HepG2 (cell line): ENCODE results near the gene GNG7. TPM values are rescaled to one million over a fixed set of nuclear protein-coding genes. Genes with fewer than 3 reads are reported as not detected.
A peak's percentile ranks its signal among the peaks of the same experiment; 100 is the strongest.

ENCODE experiments used
- BATF2 ChIP-seq: sonication (generic); formaldehyde crosslinking; IDR thresholded peaks from 2 replicates; pipeline ENCODE4 v1.8.0; 2022; ENCODE audit warnings: mild to moderate bottlenecking, missing genetic modification reagents, moderate library complexity
- CBX2 ChIP-seq, 2 experiments: fragments of 200-600 bp in 1 of 2; sonication (generic); formaldehyde crosslinking in 1 of 2; IDR thresholded peaks; 2 replicates each; pipeline versions ENCODE4 v1.7.0 to v1.8.1; 2018 to 2022; ENCODE audit warnings: low read depth in 2 of 2, low read length in 1 of 2, mild to moderate bottlenecking in 1 of 2, missing genetic modification reagents in 1 of 2
- CCDC6 ChIP-seq: sonication (generic); formaldehyde crosslinking; IDR thresholded peaks from 2 replicates; pipeline ENCODE4 v1.8.1; 2022; ENCODE audit warnings: mild to moderate bottlenecking, missing genetic modification reagents, moderate library complexity
- GATA4 ChIP-seq: sonication (generic); IDR thresholded peaks from 2 replicates; pipeline ENCODE4 v1.6.1; 2016; ENCODE audit warnings: antibody characterized with exemption, low read depth, borderline replicate concordance
- GLI4 ChIP-seq: sonication (generic); formaldehyde crosslinking; IDR thresholded peaks from 2 replicates; pipeline ENCODE4 v1.5.1; 2020; ENCODE audit warnings: missing genetic modification reagents, mild to moderate bottlenecking, moderate library complexity, borderline replicate concordance
- GPBP1L1 ChIP-seq: sonication (generic); formaldehyde crosslinking; IDR thresholded peaks from 2 replicates; pipeline ENCODE4 v1.5.0; 2020; ENCODE audit warnings: mild to moderate bottlenecking, missing genetic modification reagents
- HOXA9 ChIP-seq: sonication (generic); formaldehyde crosslinking; IDR thresholded peaks from 2 replicates; pipeline ENCODE4 v1.8.1; 2022; ENCODE audit warnings: missing genetic modification reagents, mild to moderate bottlenecking, moderate library complexity, borderline replicate concordance
- IKZF1 ChIP-seq: fragments of 450-650 bp; IDR thresholded peaks from 2 replicates; pipeline ENCODE4 v1.7.1; 2016
- IKZF4 ChIP-seq: sonication (generic); formaldehyde crosslinking; IDR thresholded peaks from 2 replicates; pipeline ENCODE4 v1.5.1; 2020; ENCODE audit warnings: borderline replicate concordance, mild to moderate bottlenecking, low read depth, missing genetic modification reagents; ENCODE audit errors: not compliant biosample characterization
- JDP2 ChIP-seq: sonication (generic); formaldehyde crosslinking; IDR thresholded peaks from 2 replicates; pipeline ENCODE4 v1.8.1; 2022; ENCODE audit warnings: missing genetic modification reagents, borderline replicate concordance
- LBX2 ChIP-seq: sonication (generic); formaldehyde crosslinking; IDR thresholded peaks from 2 replicates; pipeline ENCODE4 v1.5.0; 2020; ENCODE audit warnings: missing genetic modification reagents, mild to moderate bottlenecking, borderline replicate concordance
- MAFF ChIP-seq: IDR thresholded peaks from 2 replicates; pipeline ENCODE4 v1.6.1; 2011; ENCODE audit warnings: low read depth, low read length, improper control_type of control experiment
- POGZ ChIP-seq: sonication (generic); formaldehyde crosslinking; IDR thresholded peaks from 2 replicates; pipeline ENCODE4 v1.4.0; 2020; ENCODE audit warnings: mild to moderate bottlenecking, missing genetic modification reagents
- SIN3A ChIP-seq: IDR thresholded peaks from 2 replicates; pipeline ENCODE4 v1.6.1; 2011; ENCODE audit warnings: low read depth, mild to moderate bottlenecking, control low read depth, low read length, borderline replicate concordance
- SP4 ChIP-seq: sonication (generic); formaldehyde crosslinking; IDR thresholded peaks from 2 replicates; pipeline ENCODE4 v1.8.1; 2023; ENCODE audit warnings: mild to moderate bottlenecking, missing genetic modification reagents
- TAF1 ChIP-seq: sonication (generic); formaldehyde crosslinking; IDR thresholded peaks from 2 replicates; pipeline ENCODE4 v1.4.0; 2020; ENCODE audit warnings: missing genetic modification reagents
- ZNF101 ChIP-seq: sonication (generic); formaldehyde crosslinking; IDR thresholded peaks from 2 replicates; pipeline ENCODE4 v1.4.0; 2020; ENCODE audit warnings: mild to moderate bottlenecking, low read depth, missing genetic modification reagents, borderline replicate concordance
- ZNF317 ChIP-seq: sonication (generic); formaldehyde crosslinking; IDR thresholded peaks from 2 replicates; pipeline ENCODE4 v1.5.0; 2020; ENCODE audit warnings: mild to moderate bottlenecking, missing genetic modification reagents
- ZNF547 ChIP-seq: sonication (generic); formaldehyde crosslinking; IDR thresholded peaks from 2 replicates; pipeline ENCODE4 v1.5.1; 2020; ENCODE audit warnings: mild to moderate bottlenecking, missing genetic modification reagents
- ZNF589 ChIP-seq: sonication (generic); formaldehyde crosslinking; conservative IDR thresholded peaks from 2 replicates; pipeline ENCODE4 v1.8.0; 2022; ENCODE audit warnings: mild to moderate bottlenecking, moderate library complexity, missing genetic modification reagents
- ZNF609 ChIP-seq: sonication (generic); formaldehyde crosslinking; IDR thresholded peaks from 2 replicates; pipeline ENCODE4 v1.4.0; 2020; ENCODE audit warnings: mild to moderate bottlenecking, missing genetic modification reagents, borderline replicate concordance
- polyA plus RNA-seq, 8 experiments: library from polyadenylated mRNA; depleted of rRNA in 3 of 8; stranded (reverse) in 7 of 8; unstranded in 1 of 8; fragments of >200 nt; fragmentation: Illumina TruSeq in 4 of 8; extraction: Trizol in 4 of 8; gene quantifications; 2 replicates each; pipeline versions ENCODE4 v1.2.1 to v1.2.3, GENCODE V29; 2011 to 2016; ENCODE audit warnings: low read depth in 4 of 8, missing spikeins in 1 of 8, mixed read lengths in 1 of 8; ENCODE audit not compliant: insufficient read depth in 1 of 8
- total RNA-seq, 5 experiments: library from RNA; depleted of rRNA; stranded (reverse); fragments of >200 nt; fragmentation: Illumina TruSeq; extraction: Trizol; gene quantifications; 2 replicates each; pipeline ENCODE4 v1.2.3, GENCODE V29; 2016; ENCODE audit warnings: low read depth in 1 of 5

The GNG7 gene
- total and polyA plus RNA-seq, 2 of the 13 experiments (the other 11 are each of a cell fraction or from before 2014, with no cell fraction given), result 1.4 to 3.3 TPM

GRCh38 chr19:2475702-2476450 is 226.6 kb downstream of the GNG7 start, which contains the start of gene GADD45B (continued):
- peak; percentile 97 for TF ChIP-seq GATA4
- no peak for TF ChIP-seq GLI4 (CRISPR knock-in tag)
- TF ChIP-seq TAF1, result peak; percentile 96
- TF ChIP-seq SP4 (CRISPR knock-in tag), result peak; percentile 97
- TF ChIP-seq ZNF547 (CRISPR knock-in tag), result no peak; the same call in 1 of the 2 replicates
- TF ChIP-seq HOXA9, result no peak
- TF ChIP-seq ZNF317 (CRISPR knock-in tag), result peak; percentile 42; the same call in 1 of the 2 replicates
- TF ChIP-seq ZNF609 (CRISPR knock-in tag), result peak; percentile 58; the same call in 1 of the 2 replicates
- TF ChIP-seq CCDC6 (CRISPR knock-in tag), result peak; percentile 47; the same call in 1 of the 2 replicates
- no peak for TF ChIP-seq ZNF101 (CRISPR knock-in tag)
- no peak for TF ChIP-seq IKZF1
- TF ChIP-seq IKZF4 (CRISPR knock-in tag), result peak; percentile 37
- TF ChIP-seq SIN3A, result peak; percentile 82
- no peak for TF ChIP-seq BATF2 (CRISPR knock-in tag)
- no peak; the same call in 1 of the 2 replicates for TF ChIP-seq MAFF
- peak; percentile 79 for TF ChIP-seq POGZ (CRISPR knock-in tag)
- no peak for TF ChIP-seq GPBP1L1 (CRISPR knock-in tag)
- no peak for TF ChIP-seq LBX2 (CRISPR knock-in tag)
- no peak for TF ChIP-seq CBX2 (IDR thresholded peaks at IDR 0.05; ENCODE audit: low read depth, low read length)
- no peak for TF ChIP-seq CBX2 (CRISPR knock-in tag; IDR thresholded peaks at IDR 0.05; ENCODE audit: low read depth)
- TF ChIP-seq ZNF589 (CRISPR knock-in tag), result no peak
- TF ChIP-seq JDP2 (CRISPR knock-in tag), result no peak
